ENCODE data around the gene NR3C2. TPM values are rescaled to one million over a fixed set of nuclear protein-coding genes. Genes with fewer than 3 reads are reported as not detected.

Gene NR3C2
- total and polyA plus RNA-seq, 10 of the 15 experiments (the other 5 are each of a cell fraction or from before 2014, with no cell fraction given), result 0.05 to 0.11 (median 0.08) TPM; not detected in 4

DNA sequence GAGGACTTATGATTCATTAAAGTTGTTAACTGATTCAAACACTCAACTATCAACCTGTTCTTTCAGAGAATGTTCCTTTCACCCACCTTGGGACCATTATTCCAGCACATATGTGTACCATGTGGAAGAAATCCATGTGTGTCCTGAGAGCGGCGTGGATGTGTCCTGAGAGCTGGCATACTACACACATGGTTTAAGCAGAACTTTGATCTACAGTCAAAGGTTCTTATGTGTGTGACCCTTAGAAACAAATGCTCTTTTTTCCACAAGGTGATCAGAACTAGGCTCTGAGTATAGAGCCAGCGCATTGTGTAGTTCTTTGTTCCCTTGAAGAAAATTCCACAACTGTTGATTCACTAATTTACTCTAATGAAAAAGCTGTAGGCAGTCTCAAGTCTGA lies 332.0 kb downstream of the NR3C2 start:
- no peak for ATAC-seq
- Histone ChIP-seq H4K20me1 (ENCODE audit: control insufficient read depth, insufficient read depth) (no peaks in the 10 kb centered on the region), H3K36me3 (ENCODE audit: control insufficient read depth in 2 of 2, insufficient read depth in 2 of 2, low read length in 1 of 2) (no peaks in the 10 kb centered on the region), H3K9me3 (replicated peaks; ENCODE audit: control insufficient read depth, insufficient read depth, low read length) (no peaks in the 10 kb centered on the region), H3K4me1 (ENCODE audit: control insufficient read depth, insufficient read depth, low read length) (no peaks in the 10 kb centered on the region), H3K27me3 (replicated peaks in 1 of 2; ENCODE audit: control insufficient read depth in 2 of 2, insufficient read depth in 2 of 2, low read length in 1 of 2) (no peaks in the 10 kb centered on the region; a peak in 1 of 4 replicates), H3K79me2 (ENCODE audit: control insufficient read depth, insufficient read depth, low read length) (no peaks in the 10 kb centered on the region), H2AFZ (ENCODE audit: control insufficient read depth, low read depth, low read length) (no peak overlapping the region), H3K9ac (ENCODE audit: control insufficient read depth, insufficient read depth, low read length) (no peak overlapping the region), H3K4me2 (ENCODE audit: control insufficient read depth, insufficient read depth) (no peak overlapping the region), H3K27ac (ENCODE audit: control insufficient read depth, insufficient read depth) (no peak overlapping the region), H3K4me3 (no peak overlapping the region)
- no TSS peak for BruUV-seq (replicated peaks)
- ChIA-PET SMC1A (ENCODE audit: uncharacterized antibody, unreplicated experiment) (no interaction called here), POLR2A (no interaction called here), CTCF (no interaction called here), RAD21 (ENCODE audit: unreplicated experiment) (no interaction called here)
- TF ChIP-seq, protein P1, sequence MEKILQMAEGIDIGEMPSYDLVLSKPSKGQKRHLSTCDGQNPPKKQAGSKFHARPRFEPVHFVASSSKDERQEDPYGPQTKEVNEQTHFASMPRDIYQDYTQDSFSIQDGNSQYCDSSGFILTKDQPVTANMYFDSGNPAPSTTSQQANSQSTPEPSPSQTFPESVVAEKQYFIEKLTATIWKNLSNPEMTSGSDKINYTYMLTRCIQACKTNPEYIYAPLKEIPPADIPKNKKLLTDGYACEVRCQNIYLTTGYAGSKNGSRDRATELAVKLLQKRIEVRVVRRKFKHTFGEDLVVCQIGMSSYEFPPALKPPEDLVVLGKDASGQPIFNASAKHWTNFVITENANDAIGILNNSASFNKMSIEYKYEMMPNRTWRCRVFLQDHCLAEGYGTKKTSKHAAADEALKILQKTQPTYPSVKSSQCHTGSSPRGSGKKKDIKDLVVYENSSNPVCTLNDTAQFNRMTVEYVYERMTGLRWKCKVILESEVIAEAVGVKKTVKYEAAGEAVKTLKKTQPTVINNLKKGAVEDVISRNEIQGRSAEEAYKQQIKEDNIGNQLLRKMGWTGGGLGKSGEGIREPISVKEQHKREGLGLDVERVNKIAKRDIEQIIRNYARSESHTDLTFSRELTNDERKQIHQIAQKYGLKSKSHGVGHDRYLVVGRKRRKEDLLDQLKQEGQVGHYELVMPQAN (conservative IDR thresholded peaks at IDR 0.05), result no peak
- TF ChIP-seq EED (IDR thresholded peaks at IDR 0.05; ENCODE audit: low read depth) (no peak), CHD2 (IDR thresholded peaks at IDR 0.05; ENCODE audit: borderline replicate concordance, low read depth, low read length) (no peak), JUND (IDR thresholded peaks at IDR 0.05; ENCODE audit: low read depth, low read length) (no peak), MTA3 (IDR thresholded peaks at IDR 0.05; ENCODE audit: borderline replicate concordance, low read length) (no peak), JUNB (IDR thresholded peaks at IDR 0.05) (no peak), POU2F2 (IDR thresholded peaks at IDR 0.05; ENCODE audit: borderline replicate concordance, low read depth, low read length) (no peak), RBBP5 (conservative IDR thresholded peaks at IDR 0.05) (no peak), TBL1XR1 (IDR thresholded peaks at IDR 0.05; ENCODE audit: low read depth, low read length) (no peak), CBX3 (IDR thresholded peaks at IDR 0.05; ENCODE audit: borderline replicate concordance, low read depth) (no peak), SMAD5 (IDR thresholded peaks at IDR 0.05; ENCODE audit: low read depth) (no peak)
- TF ChIP-seq, protein P2, sequence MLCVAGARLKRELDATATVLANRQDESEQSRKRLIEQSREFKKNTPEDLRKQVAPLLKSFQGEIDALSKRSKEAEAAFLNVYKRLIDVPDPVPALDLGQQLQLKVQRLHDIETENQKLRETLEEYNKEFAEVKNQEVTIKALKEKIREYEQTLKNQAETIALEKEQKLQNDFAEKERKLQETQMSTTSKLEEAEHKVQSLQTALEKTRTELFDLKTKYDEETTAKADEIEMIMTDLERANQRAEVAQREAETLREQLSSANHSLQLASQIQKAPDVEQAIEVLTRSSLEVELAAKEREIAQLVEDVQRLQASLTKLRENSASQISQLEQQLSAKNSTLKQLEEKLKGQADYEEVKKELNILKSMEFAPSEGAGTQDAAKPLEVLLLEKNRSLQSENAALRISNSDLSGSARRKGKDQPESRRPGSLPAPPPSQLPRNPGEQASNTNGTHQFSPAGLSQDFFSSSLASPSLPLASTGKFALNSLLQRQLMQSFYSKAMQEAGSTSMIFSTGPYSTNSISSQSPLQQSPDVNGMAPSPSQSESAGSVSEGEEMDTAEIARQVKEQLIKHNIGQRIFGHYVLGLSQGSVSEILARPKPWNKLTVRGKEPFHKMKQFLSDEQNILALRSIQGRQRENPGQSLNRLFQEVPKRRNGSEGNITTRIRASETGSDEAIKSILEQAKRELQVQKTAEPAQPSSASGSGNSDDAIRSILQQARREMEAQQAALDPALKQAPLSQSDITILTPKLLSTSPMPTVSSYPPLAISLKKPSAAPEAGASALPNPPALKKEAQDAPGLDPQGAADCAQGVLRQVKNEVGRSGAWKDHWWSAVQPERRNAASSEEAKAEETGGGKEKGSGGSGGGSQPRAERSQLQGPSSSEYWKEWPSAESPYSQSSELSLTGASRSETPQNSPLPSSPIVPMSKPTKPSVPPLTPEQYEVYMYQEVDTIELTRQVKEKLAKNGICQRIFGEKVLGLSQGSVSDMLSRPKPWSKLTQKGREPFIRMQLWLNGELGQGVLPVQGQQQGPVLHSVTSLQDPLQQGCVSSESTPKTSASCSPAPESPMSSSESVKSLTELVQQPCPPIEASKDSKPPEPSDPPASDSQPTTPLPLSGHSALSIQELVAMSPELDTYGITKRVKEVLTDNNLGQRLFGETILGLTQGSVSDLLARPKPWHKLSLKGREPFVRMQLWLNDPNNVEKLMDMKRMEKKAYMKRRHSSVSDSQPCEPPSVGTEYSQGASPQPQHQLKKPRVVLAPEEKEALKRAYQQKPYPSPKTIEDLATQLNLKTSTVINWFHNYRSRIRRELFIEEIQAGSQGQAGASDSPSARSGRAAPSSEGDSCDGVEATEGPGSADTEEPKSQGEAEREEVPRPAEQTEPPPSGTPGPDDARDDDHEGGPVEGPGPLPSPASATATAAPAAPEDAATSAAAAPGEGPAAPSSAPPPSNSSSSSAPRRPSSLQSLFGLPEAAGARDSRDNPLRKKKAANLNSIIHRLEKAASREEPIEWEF (IDR thresholded peaks at IDR 0.05; ENCODE audit: insufficient replicate concordance, low read depth, low read length), result no peak
- TF ChIP-seq, protein P3, sequence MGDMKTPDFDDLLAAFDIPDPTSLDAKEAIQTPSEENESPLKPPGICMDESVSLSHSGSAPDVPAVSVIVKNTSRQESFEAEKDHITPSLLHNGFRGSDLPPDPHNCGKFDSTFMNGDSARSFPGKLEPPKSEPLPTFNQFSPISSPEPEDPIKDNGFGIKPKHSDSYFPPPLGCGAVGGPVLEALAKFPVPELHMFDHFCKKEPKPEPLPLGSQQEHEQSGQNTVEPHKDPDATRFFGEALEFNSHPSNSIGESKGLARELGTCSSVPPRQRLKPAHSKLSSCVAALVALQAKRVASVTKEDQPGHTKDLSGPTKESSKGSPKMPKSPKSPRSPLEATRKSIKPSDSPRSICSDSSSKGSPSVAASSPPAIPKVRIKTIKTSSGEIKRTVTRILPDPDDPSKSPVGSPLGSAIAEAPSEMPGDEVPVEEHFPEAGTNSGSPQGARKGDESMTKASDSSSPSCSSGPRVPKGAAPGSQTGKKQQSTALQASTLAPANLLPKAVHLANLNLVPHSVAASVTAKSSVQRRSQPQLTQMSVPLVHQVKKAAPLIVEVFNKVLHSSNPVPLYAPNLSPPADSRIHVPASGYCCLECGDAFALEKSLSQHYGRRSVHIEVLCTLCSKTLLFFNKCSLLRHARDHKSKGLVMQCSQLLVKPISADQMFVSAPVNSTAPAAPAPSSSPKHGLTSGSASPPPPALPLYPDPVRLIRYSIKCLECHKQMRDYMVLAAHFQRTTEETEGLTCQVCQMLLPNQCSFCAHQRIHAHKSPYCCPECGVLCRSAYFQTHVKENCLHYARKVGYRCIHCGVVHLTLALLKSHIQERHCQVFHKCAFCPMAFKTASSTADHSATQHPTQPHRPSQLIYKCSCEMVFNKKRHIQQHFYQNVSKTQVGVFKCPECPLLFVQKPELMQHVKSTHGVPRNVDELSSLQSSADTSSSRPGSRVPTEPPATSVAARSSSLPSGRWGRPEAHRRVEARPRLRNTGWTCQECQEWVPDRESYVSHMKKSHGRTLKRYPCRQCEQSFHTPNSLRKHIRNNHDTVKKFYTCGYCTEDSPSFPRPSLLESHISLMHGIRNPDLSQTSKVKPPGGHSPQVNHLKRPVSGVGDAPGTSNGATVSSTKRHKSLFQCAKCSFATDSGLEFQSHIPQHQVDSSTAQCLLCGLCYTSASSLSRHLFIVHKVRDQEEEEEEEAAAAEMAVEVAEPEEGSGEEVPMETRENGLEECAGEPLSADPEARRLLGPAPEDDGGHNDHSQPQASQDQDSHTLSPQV (IDR thresholded peaks at IDR 0.05), result no peak
- no peak for FAIRE-seq
- in situ Hi-C loops (cut with MboI) (no loop called here), intact Hi-C loops (cut with micrococcal nuclease; ENCODE audit: unreplicated experiment) (no loop called here)
- DNase-seq (ENCODE audit: low read depth, low spot score), result no peak
- WGBS (ENCODE audit: insufficient coverage, insufficient replicate concordance, low lambda C conversion rate, missing lambda C conversion rate), result 41% methylated on average over 3 of the region's 3 CpGs
